AG10803 (cell line): Measurements from ENCODE around the gene PHB1.

Experiments used
- DNase-seq: peaks from one replicate; pipeline ENCODE4 v3.0.0; 2010; ENCODE audit warnings: low read depth
- H3K4me3 ChIP-seq: 2 replicates; pipeline ENCODE4 v1.5.1; 2011; ENCODE audit warnings: mild to moderate bottlenecking, low read length, control low read depth
- CTCF ChIP-seq: conservative IDR thresholded peaks from 2 replicates; pipeline ENCODE4 v1.5.1; 2011; ENCODE audit warnings: mild to moderate bottlenecking, low read length, control low read depth, inconsistent platforms

PHB1 gene

DNA sequence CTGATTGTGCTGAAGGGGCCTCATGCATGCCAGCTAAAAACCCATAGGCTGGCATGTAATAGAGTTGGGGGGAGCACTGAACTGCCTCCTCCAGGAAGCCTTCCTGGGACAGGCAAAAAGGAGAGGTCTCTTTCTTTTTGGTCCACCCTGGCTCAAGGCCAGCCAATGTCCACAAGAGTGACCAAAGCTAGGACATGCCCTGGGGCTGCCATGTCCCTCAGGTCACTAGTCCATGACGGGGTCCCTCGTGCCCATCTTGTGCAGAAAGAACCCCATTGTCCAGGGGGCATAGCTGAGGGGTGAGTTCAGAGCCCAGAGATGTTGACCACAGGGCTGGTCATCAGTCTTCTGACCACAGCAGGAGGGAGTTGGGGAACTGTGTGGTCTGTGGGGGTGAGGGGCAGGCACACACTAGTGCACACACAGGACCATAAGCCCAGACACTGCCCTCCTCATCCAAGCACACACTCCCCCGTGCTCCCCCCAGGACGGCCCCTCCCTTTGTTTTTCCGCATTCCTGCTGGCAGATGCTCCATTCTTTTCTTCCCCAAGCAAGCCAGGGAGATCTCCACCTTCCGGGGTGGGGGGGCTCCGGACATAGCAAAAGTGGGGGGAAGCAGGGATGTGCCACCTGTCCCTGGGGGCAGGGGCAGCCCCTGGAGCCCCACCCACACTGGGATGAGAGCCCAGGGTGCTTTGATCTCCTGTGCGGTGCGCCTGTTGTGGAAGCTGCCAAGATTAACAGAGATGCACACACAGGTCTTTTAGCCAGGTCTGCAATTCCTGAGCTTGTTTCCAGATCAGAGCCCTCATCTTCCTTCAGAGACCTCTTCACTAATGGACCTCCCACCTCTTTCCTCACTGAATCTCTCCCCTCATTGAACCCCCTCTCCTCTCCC, 25.2 kb upstream of the PHB1 start:
- no peak for TF ChIP-seq CTCF
- DNase-seq = peak; percentile 10
- no peak overlapping the region for H3K4me3 ChIP-seq

GRCh38 chr17:49439305-49439672, 24.6 kb upstream of the PHB1 start:
- no peak overlapping the region for H3K4me3 ChIP-seq

GRCh38 chr17:49438436-49439278, 24.0 kb upstream of the PHB1 start:
- H3K4me3 ChIP-seq = no peak overlapping the region
- DNase-seq = no peak
- no peak for TF ChIP-seq CTCF

More at GRCh38 chr17:49439305-49439672, 24.6 kb upstream of the PHB1 start:
- DNase-seq = no peak
- TF ChIP-seq CTCF = no peak

- H3K4me3 ChIP-seq = no peak overlapping the region
- DNase-seq = no peak
- no peak for TF ChIP-seq CTCF
Measured at GRCh38 chr17:49437696-49438435, 23.2 kb upstream of the PHB1 start.

GRCh38 chr17:49436174-49436573, 21.5 kb upstream of the PHB1 start:
- no peak for DNase-seq
- no peak overlapping the region for H3K4me3 ChIP-seq
- TF ChIP-seq CTCF = no peak

GRCh38 chr17:49435671-49436029, 21.0 kb upstream of the PHB1 start:
- TF ChIP-seq CTCF = no peak
- no peak for DNase-seq
- H3K4me3 ChIP-seq = no peak overlapping the region
